ENCODE measurements around the gene HBZ. TPM values are rescaled to one million over a fixed set of nuclear protein-coding genes. Genes with fewer than 3 reads are reported as not detected.
A peak's percentile ranks its signal among the peaks of the same experiment; 100 is the strongest.

HBZ gene
- total and polyA plus RNA-seq, 2 of the 13 experiments (the other 11 are each of a cell fraction or from before 2014, with no cell fraction given) = 0.21 TPM; not detected in 1

GRCh38 chr16:180681-181564, 28.5 kb downstream of the HBZ start (continued):
- TF ChIP-seq KDM2A (CRISPR knock-in tag; IDR thresholded peaks at IDR 0.05; ENCODE audit: borderline replicate concordance, low read depth) (peak; percentile 100), ZNF343 (CRISPR knock-in tag; IDR thresholded peaks at IDR 0.05) (peak; percentile 98), ZNF205 (CRISPR knock-in tag; IDR thresholded peaks at IDR 0.05) (peak; percentile 86; the same call in 1 of the 2 replicates), GTF2F1 (IDR thresholded peaks at IDR 0.05; ENCODE audit: low read length) (no peak), ZNF567 (CRISPR knock-in tag; IDR thresholded peaks at IDR 0.05; ENCODE audit: borderline replicate concordance) (peak; percentile 43; the same call in 1 of the 2 replicates), KAT8 (CRISPR knock-in tag; IDR thresholded peaks at IDR 0.05) (peak; percentile 84), ZNF552 (CRISPR knock-in tag; IDR thresholded peaks at IDR 0.05; ENCODE audit: borderline replicate concordance) (peak; percentile 99), RBFOX2 (IDR thresholded peaks at IDR 0.05; ENCODE audit: low read depth, low read length) (peak; percentile 85), ZNF263 (CRISPR knock-in tag; IDR thresholded peaks at IDR 0.05) (peak; percentile 81), TFDP2 (CRISPR knock-in tag; IDR thresholded peaks at IDR 0.05) (peak; percentile 96), MATR3 (CRISPR knock-in tag; IDR thresholded peaks at IDR 0.05) (no peak), FOXP4 (CRISPR knock-in tag; IDR thresholded peaks at IDR 0.05) (peak; percentile 59; the same call in 1 of the 2 replicates), SRSF1 (optimal IDR thresholded peaks at IDR 0.05; ENCODE audit: low read depth, low read length) (peak; percentile 57), ZFP91 (CRISPR knock-in tag; IDR thresholded peaks at IDR 0.05; ENCODE audit: borderline replicate concordance) (peak; percentile 95), ZNF234 (CRISPR knock-in tag; conservative IDR thresholded peaks at IDR 0.05) (peak; percentile 98), KLF12 (CRISPR knock-in tag; IDR thresholded peaks at IDR 0.05; ENCODE audit: borderline replicate concordance) (peak; percentile 84), ZNF10 (CRISPR knock-in tag; IDR thresholded peaks at IDR 0.05; ENCODE audit: borderline replicate concordance, low read depth) (peak; percentile 40; the same call in 1 of the 2 replicates), ZNF790 (CRISPR knock-in tag; IDR thresholded peaks at IDR 0.05; ENCODE audit: borderline replicate concordance) (peak; percentile 98; the same call in 1 of the 2 replicates), NCOA2 (CRISPR knock-in tag; IDR thresholded peaks at IDR 0.05) (peak; percentile 63; the same call in 1 of the 2 replicates), NAIF1 (CRISPR knock-in tag; IDR thresholded peaks at IDR 0.05; ENCODE audit: borderline replicate concordance) (peak; percentile 97; the same call in 1 of the 2 replicates), ZNF800 (CRISPR knock-in tag; IDR thresholded peaks at IDR 0.05) (peak; percentile 99), ZNF776 (CRISPR knock-in tag; IDR thresholded peaks at IDR 0.05) (peak; percentile 100), PITX1 (CRISPR knock-in tag; IDR thresholded peaks at IDR 0.05) (peak; percentile 79; the same call in 1 of the 2 replicates)
